Astrocyte of the cerebellum (primary cell): ENCODE measurements around the gene NCMAP.

Experiments used
- DNase-seq: peaks from one replicate; pipeline ENCODE4 v3.0.0-alpha.2; 2011; ENCODE audit warnings: low read depth
- H3K4me3 ChIP-seq: 2 replicates; pipeline ENCODE4 v1.5.1; 2011; ENCODE audit warnings: mild to moderate bottlenecking, low read depth, low read length, moderate library complexity
- in situ Hi-C: cut with HindIII; loops from 2 replicates; pipeline ENCODE4 v1.10.0; 2017; ENCODE audit warnings: low sequenced_read_pairs
- TF ChIP-seq, protein P1 (sequence below): IDR thresholded peaks from 2 replicates; pipeline ENCODE4 v1.5.1; 2012; ENCODE audit warnings: low read length, low read depth, moderate library complexity, mild to moderate bottlenecking; ENCODE audit errors: missing control alignments

The NCMAP gene

GRCh38 chr1:24558902-24559791, 3.3 kb downstream of the NCMAP start:
- H3K4me3 ChIP-seq, result no peak overlapping the region
- in situ Hi-C loops, result no loop called here
- TF ChIP-seq, protein P1, sequence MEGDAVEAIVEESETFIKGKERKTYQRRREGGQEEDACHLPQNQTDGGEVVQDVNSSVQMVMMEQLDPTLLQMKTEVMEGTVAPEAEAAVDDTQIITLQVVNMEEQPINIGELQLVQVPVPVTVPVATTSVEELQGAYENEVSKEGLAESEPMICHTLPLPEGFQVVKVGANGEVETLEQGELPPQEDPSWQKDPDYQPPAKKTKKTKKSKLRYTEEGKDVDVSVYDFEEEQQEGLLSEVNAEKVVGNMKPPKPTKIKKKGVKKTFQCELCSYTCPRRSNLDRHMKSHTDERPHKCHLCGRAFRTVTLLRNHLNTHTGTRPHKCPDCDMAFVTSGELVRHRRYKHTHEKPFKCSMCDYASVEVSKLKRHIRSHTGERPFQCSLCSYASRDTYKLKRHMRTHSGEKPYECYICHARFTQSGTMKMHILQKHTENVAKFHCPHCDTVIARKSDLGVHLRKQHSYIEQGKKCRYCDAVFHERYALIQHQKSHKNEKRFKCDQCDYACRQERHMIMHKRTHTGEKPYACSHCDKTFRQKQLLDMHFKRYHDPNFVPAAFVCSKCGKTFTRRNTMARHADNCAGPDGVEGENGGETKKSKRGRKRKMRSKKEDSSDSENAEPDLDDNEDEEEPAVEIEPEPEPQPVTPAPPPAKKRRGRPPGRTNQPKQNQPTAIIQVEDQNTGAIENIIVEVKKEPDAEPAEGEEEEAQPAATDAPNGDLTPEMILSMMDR, result no peak
- DNase-seq, result peak; percentile 67

DNA sequence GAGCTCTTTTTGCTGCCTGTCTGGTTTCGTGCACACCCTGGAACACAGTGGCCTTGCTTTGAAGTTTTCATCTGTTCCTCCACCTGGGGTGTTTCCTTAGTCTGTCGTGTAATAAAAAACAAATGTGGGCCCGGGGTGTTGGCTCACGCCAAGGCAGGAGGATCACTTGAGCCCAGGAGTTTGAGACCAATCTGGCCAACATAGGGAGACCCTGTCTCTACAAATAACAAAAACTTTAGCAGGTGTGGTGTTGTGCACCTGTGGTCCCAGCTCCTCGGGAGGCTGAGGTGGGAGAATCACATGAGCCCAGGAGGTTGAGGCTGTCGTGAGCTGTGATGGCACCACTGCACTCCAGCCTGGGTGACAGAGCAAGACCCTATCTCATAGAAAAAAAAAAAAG, 4.5 kb downstream of the NCMAP start:
- in situ Hi-C loops, result no loop called here

GRCh38 chr1:24562625-24563024, 6.7 kb downstream of the NCMAP start:
- DNase-seq, result no peak
- in situ Hi-C loops, result no loop called here
- no peak overlapping the region for H3K4me3 ChIP-seq
- TF ChIP-seq, protein P1, result no peak

More for the DNA sequence above, 4.5 kb downstream of the NCMAP start:
- H3K4me3 ChIP-seq, result no peak overlapping the region
- TF ChIP-seq, protein P1, result no peak
- no peak for DNase-seq

GRCh38 chr1:24564695-24565094, 8.8 kb downstream of the NCMAP start:
- no peak for DNase-seq
- TF ChIP-seq, protein P1, result no peak
- no peak overlapping the region for H3K4me3 ChIP-seq
- in situ Hi-C loops, result no loop called here

DNA sequence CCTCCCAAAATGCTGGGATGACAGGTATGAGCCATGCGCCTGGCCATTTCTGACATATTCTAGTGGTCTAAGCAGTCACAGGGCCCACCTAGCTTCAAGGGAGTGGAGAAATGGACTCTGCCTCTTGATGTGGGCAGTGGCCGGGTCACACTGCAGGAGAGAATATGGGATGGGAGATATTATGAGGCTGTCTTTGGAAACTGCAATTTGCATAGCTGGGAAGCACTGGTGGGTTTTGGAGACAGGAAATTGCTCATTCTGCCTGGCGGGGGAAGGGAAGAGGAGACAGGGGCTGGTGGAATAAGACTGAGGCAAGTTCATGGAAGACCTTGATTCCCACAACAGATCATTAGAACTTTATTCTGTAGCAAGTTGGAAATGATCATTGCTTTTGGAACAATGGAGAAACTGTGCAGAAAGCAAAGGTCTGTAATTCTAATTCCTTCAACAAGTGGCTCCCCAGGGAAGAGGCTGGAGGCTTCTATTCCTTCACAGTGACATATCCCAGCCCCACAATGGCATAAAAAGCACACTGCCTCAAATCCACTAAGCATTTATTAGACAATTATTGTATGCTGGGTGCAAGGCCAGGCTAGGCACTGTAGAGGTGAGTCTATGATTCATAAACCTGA, 10.5 kb downstream of the NCMAP start:
- in situ Hi-C loops, result no loop called here
- TF ChIP-seq, protein P1, result no peak
- H3K4me3 ChIP-seq, result no peak overlapping the region
- DNase-seq, result no peak

GRCh38 chr1:24567792-24568388, 12.0 kb downstream of the NCMAP start:
- no peak overlapping the region for H3K4me3 ChIP-seq
- in situ Hi-C loops, result no loop called here
- no peak for DNase-seq
- TF ChIP-seq, protein P1, result no peak
